Transverse colon (tissue), 4 donors: ENCODE results near the gene IL22RA2.

Source experiments
- CTCF ChIP-seq, 5 experiments: fragments of 200-600 bp in 3 of 5; fragments of 450-650 bp in 2 of 5; sonication (generic) in 3 of 5; IDR thresholded peaks; 1 replicate in 2 of 5; 2 replicates in 3 of 5; pipeline ENCODE4 v1.5.1; 2016 to 2017; ENCODE audit warnings: antibody characterized with exemption in 5 of 5, inconsistent platforms in 3 of 5, mild to moderate bottlenecking in 2 of 5, moderate library complexity in 1 of 5
- EP300 ChIP-seq: sonication (generic); formaldehyde crosslinking; IDR thresholded peaks from one replicate; pipeline ENCODE4 v1.6.1; 2017; ENCODE audit warnings: antibody characterized with exemption, low read depth
- POLR2AphosphoS5 ChIP-seq, 3 donors: sonication (generic); formaldehyde crosslinking; IDR thresholded peaks; one replicate each; pipeline ENCODE4 v1.6.1; 2016; ENCODE audit warnings: antibody characterized with exemption in 3 of 3

- TF ChIP-seq CTCF (IDR thresholded peaks at IDR 0.05) (no peak), EP300 (no peak), POLR2AphosphoS5 (IDR thresholded peaks at IDR 0.05) (no peak)
These were observed 28.0 kb downstream of the IL22RA2 start for GRCh38 chr6:137145421-137145820.
